Endothelial cell of umbilical vein (primary cell): ENCODE results near the gene CPEB1.

ENCODE experiments used
- EZH2 ChIP-seq: IDR thresholded peaks from 2 replicates; pipeline ENCODE4 v1.6.1; 2012; ENCODE audit warnings: borderline replicate concordance, low read depth, mild to moderate bottlenecking, moderate library complexity, low read length, inconsistent platforms; ENCODE audit not compliant: severe bottlenecking
- MYC ChIP-seq: IDR thresholded peaks from one replicate; pipeline ENCODE4 v1.6.1; 2011; ENCODE audit warnings: mild to moderate bottlenecking, low read depth, low read length
- POLR2A ChIP-seq: IDR thresholded peaks from 2 replicates; pipeline ENCODE4 v1.6.1; 2012; ENCODE audit warnings: low read depth, mild to moderate bottlenecking, control low read depth, low read length
- POLR2AphosphoS5 ChIP-seq: IDR thresholded peaks from 2 replicates; pipeline ENCODE4 v1.6.1; 2012; ENCODE audit warnings: low read depth, mild to moderate bottlenecking, control low read depth, low read length, moderate library complexity; ENCODE audit not compliant: insufficient read depth
- TF ChIP-seq, protein P1 (sequence below), 2 donors: IDR thresholded peaks; 1 replicate in 1 of 2; 2 replicates in 1 of 2; pipeline ENCODE4 v1.5.1; 2011; ENCODE audit warnings: low read length in 2 of 2, mild to moderate bottlenecking in 2 of 2, moderate library complexity in 2 of 2, control low read depth in 1 of 2, inconsistent platforms in 1 of 2, low read depth in 1 of 2; ENCODE audit not compliant: insufficient read depth in 1 of 2; ENCODE audit errors: extremely low read depth in 1 of 2

- TF ChIP-seq, protein P1, sequence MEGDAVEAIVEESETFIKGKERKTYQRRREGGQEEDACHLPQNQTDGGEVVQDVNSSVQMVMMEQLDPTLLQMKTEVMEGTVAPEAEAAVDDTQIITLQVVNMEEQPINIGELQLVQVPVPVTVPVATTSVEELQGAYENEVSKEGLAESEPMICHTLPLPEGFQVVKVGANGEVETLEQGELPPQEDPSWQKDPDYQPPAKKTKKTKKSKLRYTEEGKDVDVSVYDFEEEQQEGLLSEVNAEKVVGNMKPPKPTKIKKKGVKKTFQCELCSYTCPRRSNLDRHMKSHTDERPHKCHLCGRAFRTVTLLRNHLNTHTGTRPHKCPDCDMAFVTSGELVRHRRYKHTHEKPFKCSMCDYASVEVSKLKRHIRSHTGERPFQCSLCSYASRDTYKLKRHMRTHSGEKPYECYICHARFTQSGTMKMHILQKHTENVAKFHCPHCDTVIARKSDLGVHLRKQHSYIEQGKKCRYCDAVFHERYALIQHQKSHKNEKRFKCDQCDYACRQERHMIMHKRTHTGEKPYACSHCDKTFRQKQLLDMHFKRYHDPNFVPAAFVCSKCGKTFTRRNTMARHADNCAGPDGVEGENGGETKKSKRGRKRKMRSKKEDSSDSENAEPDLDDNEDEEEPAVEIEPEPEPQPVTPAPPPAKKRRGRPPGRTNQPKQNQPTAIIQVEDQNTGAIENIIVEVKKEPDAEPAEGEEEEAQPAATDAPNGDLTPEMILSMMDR (IDR thresholded peaks at IDR 0.05; ENCODE audit: extremely low read depth in 1 of 2, insufficient read depth in 1 of 2, low read depth in 1 of 2, low read length in 2 of 2) = no peak
- peak; percentile 78 for TF ChIP-seq EZH2
- TF ChIP-seq POLR2AphosphoS5 = no peak
- no peak for TF ChIP-seq POLR2A
- no peak for TF ChIP-seq MYC
These were observed 683 bp upstream of the CPEB1 start for GRCh38 chr15:82647835-82648256.
